GM19239 (cell line): Measurements from ENCODE around the gene FKBP5.
"Not testable (repeated sequence)": the region's sequence is repeated elsewhere in the genome, so short reads cannot be mapped to it uniquely, and the experiment has no call there.

Source experiments
- DNase-seq: peaks from one replicate; pipeline ENCODE4 v3.0.0; 2011; ENCODE audit warnings: low spot score; ENCODE audit not compliant: insufficient read length
- FAIRE-seq: peaks from 2 replicates; lab custom pipeline; 2011; peaks lifted over from hg19 to GRCh38; lab: Jason Lieb, UNC

FKBP5 gene

GRCh38 chr6:35561113-35561512 lies 127.6 kb downstream of the FKBP5 start:
- DNase-seq (no peak), FAIRE-seq (no peak)

GRCh38 chr6:35558571-35558970 lies 130.1 kb downstream of the FKBP5 start:
- FAIRE-seq = no peak

GRCh38 chr6:35557239-35557638 lies 131.5 kb downstream of the FKBP5 start:
- FAIRE-seq = no peak
- DNase-seq = no peak

More at GRCh38 chr6:35558571-35558970, 130.1 kb downstream of the FKBP5 start:
- DNase-seq = no peak

GRCh38 chr6:35554811-35555210 lies 133.9 kb downstream of the FKBP5 start:
- no peak for FAIRE-seq
- DNase-seq = no peak

- DNase-seq = no peak
- no peak for FAIRE-seq
Observed at GRCh38 chr6:35553315-35553714, 135.4 kb downstream of the FKBP5 start.

- no peak for FAIRE-seq
- no peak for DNase-seq
Observed at GRCh38 chr6:35552285-35552917, 136.3 kb downstream of the FKBP5 start.

GRCh38 chr6:35550437-35550836 lies 138.3 kb downstream of the FKBP5 start:
- FAIRE-seq = no peak
- DNase-seq = no peak

- DNase-seq = no peak
- no peak for FAIRE-seq
Observed at GRCh38 chr6:35547676-35548075, 141.0 kb downstream of the FKBP5 start.

GRCh38 chr6:35544769-35545361 lies 143.8 kb downstream of the FKBP5 start:
- no peak for FAIRE-seq
- DNase-seq = no peak

GRCh38 chr6:35543459-35544193 lies 145.1 kb downstream of the FKBP5 start:
- FAIRE-seq (no peak), DNase-seq (no peak)

- DNase-seq = no peak
- no peak for FAIRE-seq
Observed at GRCh38 chr6:35541836-35542235, 146.9 kb downstream of the FKBP5 start.

GRCh38 chr6:35539223-35539622 lies 149.5 kb downstream of the FKBP5 start:
- DNase-seq (no peak), FAIRE-seq (no peak)

GRCh38 chr6:35535847-35536246 lies 152.9 kb downstream of the FKBP5 start:
- not testable (repeated sequence) for DNase-seq, FAIRE-seq

GRCh38 chr6:35534407-35535170 lies 154.1 kb downstream of the FKBP5 start:
- DNase-seq = no peak
- no peak for FAIRE-seq

- DNase-seq (no peak), FAIRE-seq (no peak)
Observed at GRCh38 chr6:35533981-35534380, 154.7 kb downstream of the FKBP5 start.

- no peak for FAIRE-seq
- no peak for DNase-seq
Observed at GRCh38 chr6:35532126-35532525, 156.6 kb downstream of the FKBP5 start.

GRCh38 chr6:35524380-35525020 lies 164.2 kb downstream of the FKBP5 start:
- DNase-seq = no peak
- FAIRE-seq = no peak
